Putamen (tissue), 1 donor: ENCODE measurements around the gene VAV2.

Source experiments
- DNase-seq: peaks from one replicate; pipeline ENCODE4 v3.0.0-alpha.2; 2016; ENCODE audit warnings: low spot score

The VAV2 gene

DNA sequence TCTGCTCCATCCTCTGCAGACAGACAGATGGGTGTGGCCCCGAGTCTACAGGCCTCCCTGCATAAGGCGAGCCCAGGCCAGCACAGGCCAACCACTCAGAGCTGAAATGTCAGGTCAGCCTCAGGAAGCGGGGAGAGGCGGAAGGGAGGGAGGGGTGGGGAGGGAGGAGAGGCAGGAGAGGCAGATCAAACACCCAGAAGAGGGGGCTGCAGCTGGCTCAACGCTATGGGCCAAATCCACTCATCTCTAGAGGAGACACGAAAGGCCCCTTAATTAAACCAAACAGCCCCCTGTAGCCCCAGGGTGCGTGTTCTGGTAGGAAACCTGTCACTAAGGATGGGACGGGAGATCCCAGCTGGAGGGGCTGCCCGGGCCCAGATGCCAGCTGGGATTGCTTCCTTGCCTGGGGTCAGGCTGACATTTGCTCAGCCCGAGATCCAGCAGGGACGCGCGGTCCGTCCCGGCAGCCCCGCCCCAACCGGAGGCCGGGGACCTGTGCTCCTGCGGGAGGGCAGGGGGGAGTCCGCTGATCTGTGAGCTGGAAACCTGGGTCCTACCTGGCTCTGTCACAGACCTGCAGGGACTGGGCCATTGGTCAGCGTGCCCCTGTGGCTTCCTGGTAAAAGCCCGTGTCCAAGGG is 156.7 kb downstream of the VAV2 start:
- no peak for DNase-seq

DNA sequence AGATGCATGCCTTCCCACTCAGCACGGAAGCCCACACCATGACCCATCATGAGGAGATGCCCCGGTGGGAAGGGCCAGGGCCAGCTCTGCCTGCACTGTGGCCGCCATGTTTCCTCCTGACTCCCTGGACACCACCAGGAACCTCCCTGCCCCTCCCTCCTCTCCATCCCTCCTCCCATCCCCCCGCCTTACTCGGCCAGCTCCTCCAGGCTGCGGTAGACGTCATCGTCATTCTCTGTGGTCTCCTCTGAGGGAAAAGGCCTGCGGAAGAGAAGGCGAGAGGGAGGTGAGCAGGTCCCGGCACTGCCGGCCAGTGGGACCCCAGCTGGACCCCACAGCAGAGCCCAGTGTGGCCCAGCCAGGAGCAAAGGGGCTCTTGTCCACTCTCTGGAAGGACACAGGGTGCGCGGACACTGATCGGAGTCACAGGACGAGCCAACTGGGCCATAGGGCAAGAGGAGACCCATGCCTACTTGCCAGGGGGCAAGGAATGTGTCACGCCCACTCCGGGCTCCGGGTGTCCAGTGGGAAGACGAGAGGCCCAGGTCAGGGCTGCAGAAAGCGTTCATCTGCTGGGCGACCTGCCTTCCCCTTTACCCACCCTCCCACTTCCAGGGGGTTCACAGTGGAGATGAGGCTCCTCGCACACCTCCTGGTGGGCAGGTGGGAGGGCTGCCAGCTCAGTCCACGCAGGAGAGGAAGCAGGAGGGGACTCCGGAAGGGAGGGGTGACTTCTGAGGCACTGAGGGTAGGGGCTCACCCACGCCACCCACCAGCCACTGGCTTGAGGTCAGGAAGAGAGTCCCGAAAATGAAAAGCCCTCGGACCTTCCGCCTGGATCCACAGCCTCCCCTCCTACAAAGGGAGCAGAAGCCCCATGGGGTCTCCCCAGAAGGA is 157.8 kb downstream of the VAV2 start:
- no peak for DNase-seq

DNA sequence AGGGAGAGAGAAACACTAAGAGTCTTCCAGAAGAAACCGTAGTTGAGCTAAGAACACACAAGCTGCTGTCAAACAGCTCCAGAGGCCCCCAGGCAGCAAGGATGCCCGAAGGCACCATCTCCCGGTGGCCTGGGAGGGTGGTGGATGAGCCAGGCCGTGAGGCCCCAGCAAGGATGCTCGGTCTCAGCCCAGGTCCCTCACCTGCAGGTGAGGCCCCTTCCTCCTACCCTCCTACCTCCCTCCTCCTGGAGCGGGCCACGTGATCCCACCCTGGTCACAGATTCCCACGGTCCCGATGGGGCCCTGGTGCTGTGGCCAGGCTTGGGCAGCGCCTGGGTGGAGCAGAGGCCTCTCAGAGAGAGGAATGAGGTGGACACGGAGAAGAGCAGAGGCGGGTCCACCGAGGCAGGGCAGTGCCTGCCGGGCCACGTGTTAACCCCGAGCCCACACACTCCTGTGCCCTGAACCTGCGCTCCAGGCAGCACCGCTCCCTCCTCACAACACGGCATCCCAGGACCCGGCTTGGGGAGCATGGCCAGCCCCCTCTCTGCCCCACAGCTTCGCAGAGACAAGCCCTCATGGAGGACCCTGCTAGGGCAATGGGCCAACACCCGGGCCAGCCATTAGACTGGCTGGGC is 158.6 kb downstream of the VAV2 start:
- DNase-seq, result no peak

DNA sequence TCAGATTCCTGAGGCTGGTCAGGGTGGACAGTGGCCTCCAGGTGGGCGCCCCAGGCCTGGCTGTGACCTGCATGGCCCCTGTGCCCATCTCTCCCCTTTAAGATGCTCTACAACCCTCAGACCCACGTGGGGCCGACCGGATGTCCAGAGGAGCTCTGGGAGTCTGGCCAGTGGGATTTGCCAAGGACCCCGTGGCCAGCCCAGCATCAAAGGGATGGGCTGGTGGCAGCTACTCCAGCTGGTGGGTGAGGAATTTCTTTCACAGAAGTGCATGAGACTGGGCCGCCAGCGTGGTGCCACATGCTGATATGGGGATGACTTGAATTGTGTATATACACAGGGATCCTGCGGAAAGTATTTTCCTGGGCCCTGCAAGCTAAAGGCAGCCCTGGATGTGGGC is 159.2 kb downstream of the VAV2 start:
- no peak for DNase-seq

- DNase-seq, result no peak
Observed at GRCh38 chr9:133830711-133831110, 161.4 kb downstream of the VAV2 start.

DNA sequence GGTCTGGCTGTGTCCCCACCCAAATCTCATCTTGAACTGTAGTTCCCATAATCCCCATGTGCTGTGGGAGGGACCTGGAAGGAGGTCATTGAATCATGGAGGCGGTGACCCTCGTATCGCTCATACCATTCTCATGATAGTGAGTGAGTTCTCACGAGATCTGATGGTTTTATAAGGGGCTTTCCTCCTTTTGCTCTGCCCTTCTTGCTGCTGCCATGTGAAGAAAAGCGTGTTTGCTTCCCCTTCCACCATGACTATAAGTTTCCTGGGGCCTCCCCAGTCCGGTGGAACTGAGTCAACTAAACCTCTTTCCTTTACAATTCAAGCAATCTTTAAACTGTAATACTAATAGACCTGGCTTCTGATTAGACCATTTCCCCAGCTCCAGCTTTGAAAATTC is 161.8 kb downstream of the VAV2 start:
- DNase-seq, result no peak

DNA sequence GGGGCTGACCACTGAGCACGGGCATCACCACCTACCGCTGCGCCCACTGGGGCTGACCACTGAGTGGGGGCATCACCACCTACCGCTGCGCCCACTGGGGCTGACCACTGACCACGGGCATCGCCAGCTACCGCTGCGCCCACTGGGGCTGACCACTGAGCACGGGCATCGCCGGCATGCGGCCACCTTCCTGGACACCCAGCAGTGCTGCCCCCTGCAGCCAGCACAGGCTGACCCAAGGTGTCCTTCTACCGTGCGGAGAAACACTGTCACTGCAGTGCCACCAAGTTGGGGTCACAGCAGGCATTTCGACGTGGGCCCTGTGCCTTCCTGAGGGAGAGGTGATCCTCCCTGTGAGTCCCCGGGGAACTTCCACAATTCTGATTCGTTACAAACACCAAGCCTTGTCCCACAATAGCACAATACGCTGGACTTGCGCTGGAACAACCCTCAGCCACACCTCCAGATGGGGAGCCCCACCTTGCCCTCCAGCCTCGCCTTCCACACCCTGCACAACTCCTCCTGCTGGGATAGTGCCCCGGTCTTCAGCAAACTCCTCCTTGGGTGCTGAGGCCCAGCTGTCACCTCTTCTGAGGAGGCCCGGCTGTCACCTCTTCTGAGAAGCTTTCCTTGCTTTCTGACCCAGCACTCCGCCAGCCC is 163.7 kb downstream of the VAV2 start:
- DNase-seq, result no peak

GRCh38 chr9:133826289-133827085 is 165.6 kb downstream of the VAV2 start:
- no peak for DNase-seq

DNA sequence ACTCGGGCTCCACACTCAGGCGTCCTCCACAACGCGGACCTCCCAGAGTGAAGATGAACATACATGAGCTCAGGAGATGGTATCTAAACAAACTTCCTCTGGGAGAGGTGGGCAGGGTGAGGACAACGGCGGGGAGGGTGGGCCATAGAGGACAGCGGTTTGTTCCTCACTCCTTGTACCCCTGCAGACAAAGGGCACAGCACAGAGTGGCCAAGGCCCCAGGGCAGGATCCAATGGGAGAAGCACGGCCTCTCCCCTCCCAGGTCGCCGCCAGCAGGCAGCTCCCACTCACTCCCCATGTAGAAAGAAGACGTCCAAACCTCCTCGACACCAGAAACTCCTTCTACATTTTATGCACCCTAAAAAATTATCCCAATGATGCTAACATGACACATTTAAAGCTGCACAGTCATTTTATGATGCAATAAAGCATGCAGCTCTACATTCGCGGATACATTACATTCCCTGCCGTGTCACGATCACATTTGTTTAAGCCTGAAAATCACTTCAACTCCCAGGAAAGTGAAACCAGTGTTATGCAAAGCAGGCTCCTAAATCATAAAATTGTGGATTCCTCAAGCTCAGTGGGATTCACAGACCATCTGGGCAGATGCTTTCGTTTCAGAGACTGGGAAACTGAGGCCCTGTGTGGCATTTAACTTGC is 166.4 kb downstream of the VAV2 start:
- no peak for DNase-seq

DNA sequence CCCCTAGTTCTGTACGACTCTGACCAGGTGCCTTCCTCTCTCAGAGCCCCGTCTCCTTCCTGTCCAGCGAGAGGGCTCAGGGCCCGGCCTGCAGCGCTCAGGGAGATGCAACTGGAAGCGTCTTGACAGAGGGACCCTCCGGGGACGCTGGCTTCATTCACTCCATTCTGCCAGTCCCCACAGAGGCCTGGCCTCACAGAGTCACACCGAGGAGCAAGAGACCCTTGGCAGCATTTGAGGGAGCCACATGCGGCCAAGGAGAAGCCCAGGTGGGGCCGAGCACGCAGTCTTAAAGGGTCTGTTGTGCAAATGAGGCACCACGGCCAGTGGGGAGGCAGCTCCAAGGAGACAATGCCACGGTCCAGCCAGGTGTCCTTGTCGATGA is 167.3 kb downstream of the VAV2 start:
- DNase-seq, result no peak

GRCh38 chr9:133824106-133824801 is 167.9 kb downstream of the VAV2 start:
- DNase-seq, result no peak

DNA sequence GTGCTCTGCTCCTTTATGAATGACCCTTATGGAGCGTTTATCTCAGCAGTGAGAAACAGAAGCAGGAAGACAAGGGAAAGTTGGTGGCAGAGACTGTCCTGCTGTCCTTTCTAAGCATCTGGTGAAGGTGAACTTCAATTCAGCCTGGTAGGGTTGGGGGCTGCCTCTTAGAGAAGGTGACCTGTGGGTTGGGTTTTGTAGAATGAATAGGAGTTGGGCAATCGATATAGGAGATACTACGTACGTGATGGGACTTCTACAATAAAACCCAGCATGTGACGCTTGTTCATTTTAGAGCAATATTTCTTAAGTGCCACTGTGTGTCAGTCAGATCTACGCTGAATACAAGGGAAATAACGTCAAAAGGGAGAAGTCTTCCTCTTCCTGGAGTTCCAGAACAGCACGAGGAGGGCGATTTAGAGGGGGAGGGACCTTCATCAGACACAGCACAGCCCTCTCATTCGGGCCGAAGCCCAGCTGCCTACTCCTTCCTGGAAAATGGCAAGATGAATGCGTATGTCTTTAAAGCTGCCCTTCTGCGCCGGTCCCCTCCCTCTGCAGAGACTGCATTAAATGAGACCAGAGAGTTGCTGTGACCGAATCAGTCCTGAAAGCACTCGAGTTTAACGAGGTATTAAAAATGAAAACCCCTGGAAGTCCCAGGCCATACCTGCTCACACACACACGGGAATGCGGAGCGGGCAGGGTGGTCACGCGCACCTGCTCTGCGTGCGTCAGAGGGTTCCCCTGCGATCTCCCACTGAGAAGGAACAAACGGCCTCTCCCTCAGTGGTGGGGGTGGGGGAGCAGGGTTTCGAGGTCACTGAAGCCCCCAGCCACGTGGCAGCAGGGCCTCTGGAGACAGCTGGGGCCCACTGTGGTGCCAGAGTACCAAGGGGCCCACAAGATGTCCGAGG is 168.7 kb downstream of the VAV2 start:
- DNase-seq, result no peak

DNA sequence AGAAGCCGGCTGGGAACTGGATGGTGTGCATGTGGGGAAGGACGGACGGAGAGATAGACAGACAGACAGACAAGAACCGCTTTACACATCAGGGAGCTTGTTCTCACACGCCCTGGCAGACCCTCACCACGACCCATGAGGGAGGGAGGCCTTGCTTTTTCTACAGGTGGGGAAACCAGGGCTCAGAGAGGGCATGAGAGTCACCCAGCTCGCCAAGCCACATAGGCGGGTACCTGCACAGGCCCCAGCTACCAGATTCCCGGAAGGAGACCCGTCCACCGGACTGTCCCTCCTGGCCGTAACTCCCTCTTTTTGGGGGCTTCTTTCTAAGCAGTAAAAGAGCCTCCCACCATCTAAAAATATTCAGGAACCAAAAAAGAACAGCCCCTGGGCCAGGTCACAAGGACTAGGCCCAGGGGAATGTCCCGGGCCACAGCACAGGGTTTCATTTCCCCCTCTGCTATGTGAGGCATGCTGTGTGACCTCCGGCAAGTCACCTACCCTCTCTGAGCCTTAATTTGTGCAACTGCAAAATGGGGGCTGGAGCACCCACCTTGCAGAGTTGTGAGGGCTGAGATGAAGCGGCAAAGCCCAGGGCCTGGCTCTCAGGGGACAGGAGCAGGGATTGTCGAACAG is 169.6 kb downstream of the VAV2 start:
- no peak for DNase-seq

DNA sequence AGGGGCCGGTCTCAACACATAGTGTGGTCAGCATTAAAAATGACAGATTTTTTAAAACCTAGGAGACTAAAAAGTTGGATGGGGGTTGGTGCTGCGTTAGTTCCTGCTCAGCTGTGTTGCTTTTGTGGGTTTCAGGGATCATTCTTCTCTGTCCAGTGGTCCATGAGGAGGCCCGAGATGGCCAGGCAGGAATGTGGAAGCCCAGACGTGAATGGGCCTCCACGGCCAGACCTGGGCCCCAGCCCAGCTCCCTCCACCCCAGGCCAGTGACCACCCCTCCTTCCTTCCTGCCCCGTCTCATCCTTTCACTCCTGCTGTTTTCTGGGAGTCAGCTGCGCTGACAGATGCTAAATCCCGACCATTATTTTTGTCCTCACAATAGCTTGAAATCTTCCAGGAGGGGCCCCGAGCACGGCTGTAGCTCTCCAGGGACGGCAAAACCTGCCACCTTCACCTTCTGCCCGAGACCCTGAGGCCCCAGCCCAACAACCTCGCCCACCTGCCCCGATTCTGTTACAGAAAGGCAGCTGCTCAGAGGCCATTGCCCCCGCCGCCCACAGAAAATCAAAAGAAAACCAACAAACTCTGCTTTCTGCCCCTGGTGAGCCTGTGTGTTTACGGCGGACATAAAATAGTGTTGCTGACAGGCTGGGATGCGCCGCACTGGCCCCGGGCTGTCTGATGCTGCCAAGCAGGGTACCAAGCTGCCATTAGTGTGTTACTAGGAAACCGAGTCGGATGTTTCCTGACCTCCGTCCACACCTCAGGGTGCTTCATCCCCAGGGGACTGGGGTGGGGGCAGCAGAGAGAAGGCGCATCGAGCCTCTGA is 170.3 kb downstream of the VAV2 start:
- no peak for DNase-seq

- DNase-seq, result no peak
Observed at GRCh38 chr9:133819923-133820322, 172.2 kb downstream of the VAV2 start.

DNA sequence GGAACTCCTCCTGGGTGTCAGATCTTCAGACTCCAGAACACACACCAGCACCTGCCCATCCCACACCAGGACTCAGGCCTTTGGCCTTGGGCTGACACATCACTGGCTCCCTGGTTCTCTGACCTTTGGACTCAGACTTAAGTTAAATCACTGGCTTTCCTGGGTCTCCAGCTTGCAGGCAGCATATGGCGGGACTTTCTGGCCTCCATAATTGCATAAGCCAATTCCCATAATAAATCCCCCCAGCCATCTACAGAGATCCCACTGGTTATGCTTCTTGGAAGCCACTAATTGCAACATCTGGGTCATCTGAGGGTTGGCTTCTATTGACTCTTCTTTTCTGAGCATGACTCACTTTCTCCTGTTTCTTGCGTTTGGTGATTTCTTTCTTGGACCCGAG is 173.7 kb downstream of the VAV2 start:
- no peak for DNase-seq

DNA sequence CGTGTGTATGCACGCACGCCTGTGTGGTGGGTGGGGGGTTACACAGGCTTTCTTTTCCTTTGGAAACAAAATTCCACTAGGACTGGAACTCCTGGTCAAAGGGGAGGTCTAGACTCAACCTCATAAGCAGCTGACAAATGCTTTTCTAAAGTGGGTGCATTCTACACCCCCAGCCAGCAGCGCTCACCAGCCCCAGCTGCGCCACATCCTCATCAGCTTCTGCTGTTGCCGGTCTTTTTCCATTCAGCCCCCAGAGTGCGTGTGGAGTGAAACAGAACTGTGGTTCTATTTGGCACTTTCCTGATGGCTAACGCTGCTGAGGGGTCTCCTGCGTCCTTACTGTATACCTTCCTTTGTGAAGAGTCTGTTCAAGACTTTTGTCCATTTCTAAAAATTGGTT is 176.3 kb downstream of the VAV2 start:
- no peak for DNase-seq

GRCh38 chr9:133814586-133815208 is 177.4 kb downstream of the VAV2 start:
- DNase-seq, result no peak
